ENCODE measurements around the gene PRH2. TPM values are rescaled to one million over a fixed set of nuclear protein-coding genes. Genes with fewer than 3 reads are reported as not detected.
A peak's percentile ranks its signal among the peaks of the same experiment; 100 is the strongest.

The PRH2 gene
- total RNA-seq, 8 experiments from 2014 or later, result 0.78 to 3.9 (median 1.4) TPM; not detected in 2

DNA sequence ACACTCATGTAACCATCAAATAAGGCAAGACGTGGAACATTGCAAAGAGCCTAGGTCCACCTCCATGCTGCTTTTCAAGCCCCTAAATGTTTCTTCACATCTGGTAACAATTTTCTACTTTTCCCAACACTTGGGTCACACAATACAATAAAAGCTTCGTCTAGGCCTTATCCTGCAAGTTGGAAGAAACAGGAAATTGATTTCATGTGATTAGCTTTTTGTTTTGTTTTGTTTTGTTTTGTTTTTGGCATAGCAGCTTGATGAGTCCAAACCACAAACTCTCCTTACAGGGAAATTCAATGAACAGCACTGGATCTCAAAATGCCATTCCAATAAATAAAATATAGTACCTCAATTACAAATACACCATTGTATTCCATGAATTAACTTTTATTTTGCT lies 38.4 kb downstream of the PRH2 start:
- in situ Hi-C loops (cut with MboI; ENCODE audit: low pct_unique_long_range_greater_than_20kb in 2 of 9, low sequenced_read_pairs in 9 of 9, unreplicated experiment in 9 of 9), result loop anchor here in 2 of 9 experiments (25.0 kb wide), 1 partner anchor 220 kb away; the partner anchor contains the start of gene TAS2R42 (in 2 of the 2)
- WGBS, 10 experiments, result 13 to 100% (median 50%) methylated on average over 1 to 2 of the region's 2 CpGs; no CpG with 5 or more reads in 4 of the 10 experiments
- ATAC-seq (replicated peaks in 6 of 8), result no peak

GRCh38 chr12:10968765-10969456 lies 39.9 kb downstream of the PRH2 start:
- Histone ChIP-seq H3K27ac (no peak overlapping the region), H3K4me3 (no peak overlapping the region), H3K4me1 (replicated peaks in 1 of 2) (no peaks in the 10 kb centered on the region)
- WGBS, 10 experiments, result 60 to 100% (median 95%) methylated on average over 1 to 7 of the region's 15 CpGs
- in situ Hi-C loops (cut with MboI; ENCODE audit: low pct_unique_long_range_greater_than_20kb in 2 of 9, low sequenced_read_pairs in 9 of 9, unreplicated experiment in 9 of 9), result loop anchor here in 2 of 9 experiments (25.0 kb wide), 1 partner anchor 218 kb away; the partner anchor contains the start of gene TAS2R42 (in 2 of the 2)
- peak in 1 of 8 experiments; percentile 26 for ATAC-seq (replicated peaks in 6 of 8)

More for the DNA sequence above, 38.4 kb downstream of the PRH2 start:
- H3K27ac ChIP-seq, result no peak overlapping the region
- no peaks in the 10 kb centered on the region for H3K4me1 ChIP-seq (replicated peaks in 1 of 2)
- H3K4me3 ChIP-seq, result no peak overlapping the region

GRCh38 chr12:10974965-10975364 lies 45.9 kb downstream of the PRH2 start:
- Histone ChIP-seq H3K27ac (no peak overlapping the region), H3K4me3 (no peak overlapping the region), H3K4me1 (replicated peaks in 1 of 2) (no peaks in the 10 kb centered on the region)
- WGBS, 10 experiments, result 38 to 100% (median 95%) methylated on average over 1 to 3 of the region's 3 CpGs
- no peak for ATAC-seq (replicated peaks in 6 of 8)
- in situ Hi-C loops (cut with MboI; ENCODE audit: low pct_unique_long_range_greater_than_20kb in 2 of 9, low sequenced_read_pairs in 9 of 9, unreplicated experiment in 9 of 9), result loop anchor here in 2 of 9 experiments (25.0 kb wide), 1 partner anchor 212 kb away; the partner anchor contains the start of gene TAS2R42 (in 2 of the 2)

GRCh38 chr12:10982244-10982643 lies 53.2 kb downstream of the PRH2 start:
- Histone ChIP-seq H3K27ac (no peak overlapping the region), H3K4me3 (no peak overlapping the region), H3K4me1 (replicated peaks in 1 of 2) (no peaks in the 10 kb centered on the region)
- 39 to 100% (median 94%) methylated on average over 1 to 5 of the region's 5 CpGs; no CpG with 5 or more reads in 1 of the 10 experiments for WGBS, 10 experiments
- in situ Hi-C loops (cut with MboI; ENCODE audit: low pct_unique_long_range_greater_than_20kb in 2 of 9, low sequenced_read_pairs in 9 of 9, unreplicated experiment in 9 of 9), result no loop called here
- ATAC-seq (replicated peaks in 6 of 8), result peak in 1 of 8 experiments; percentile 32

Other genes starting within 250 kb of the PRH2 start
- 100 to 1,000 TPM in 4 of 8 experiments, 10 to 100 TPM in 4; 34.5 to 558 (median 101) TPM for gene YBX3, start 205.9 kb upstream of the PRH2 start, total RNA-seq
- under 1 TPM in 1 of 8 experiments, not detected in 7; 0.41 TPM for gene TAS2R7, start 126.6 kb upstream of the PRH2 start, total RNA-seq
- under 1 TPM in 4 of 8 experiments, not detected in 4; 0.23 to 0.43 (median 0.30) TPM for gene TAS2R8, start 122.0 kb upstream of the PRH2 start, total RNA-seq
- under 1 TPM in 7 of 8 experiments, not detected in 1; 0.16 to 0.57 (median 0.40) TPM for gene TAS2R9, start 119.1 kb upstream of the PRH2 start, total RNA-seq
- 1 to 10 TPM in 6 of 8 experiments, under 1 TPM in 2; 0.50 to 3.3 (median 1.6) TPM for gene TAS2R10, start 102.9 kb upstream of the PRH2 start, total RNA-seq
- 10 to 100 TPM in 1 of 8 experiments, 1 to 10 TPM in 7; 4.2 to 13.9 (median 6.8) TPM for gene PRR4, start 79.8 kb upstream of the PRH2 start, total RNA-seq
- 10 to 100 TPM; 14.8 to 57.0 (median 28.8) TPM for gene PRH1, start 45.0 kb upstream of the PRH2 start, total RNA-seq
- 1 to 10 TPM in 7 of 8 experiments, under 1 TPM in 1; 0.63 to 7.7 (median 1.6) TPM for gene TAS2R13, start 19.7 kb upstream of the PRH2 start, total RNA-seq
- gene TAS2R14, start 10.0 kb downstream of the PRH2 start, total RNA-seq, result 10 to 100 TPM in 1 of 8 experiments, 1 to 10 TPM in 7; 2.6 to 12.9 (median 4.0) TPM
- gene TAS2R50, start 57.7 kb downstream of the PRH2 start, total RNA-seq, result 1 to 10 TPM in 6 of 8 experiments, under 1 TPM in 2; 0.75 to 7.2 (median 1.8) TPM
- gene TAS2R20, start 69.1 kb downstream of the PRH2 start, total RNA-seq, result 10 to 100 TPM in 1 of 8 experiments, 1 to 10 TPM in 6, under 1 TPM in 1; 0.96 to 13.2 (median 3.2) TPM
- gene TAS2R19, start 93.4 kb downstream of the PRH2 start, total RNA-seq, result 10 to 100 TPM in 2 of 8 experiments, 1 to 10 TPM in 6; 1.5 to 16.7 (median 5.1) TPM
- gene TAS2R31, start 102.2 kb downstream of the PRH2 start, total RNA-seq, result 10 to 100 TPM in 2 of 8 experiments, 1 to 10 TPM in 6; 2.5 to 17.5 (median 4.7) TPM
- 1 to 10 TPM in 7 of 8 experiments, under 1 TPM in 1; 0.83 to 9.3 (median 1.8) TPM for gene TAS2R46, start 133.1 kb downstream of the PRH2 start, total RNA-seq
- gene TAS2R43, start 163.1 kb downstream of the PRH2 start, total RNA-seq, result 1 to 10 TPM in 5 of 8 experiments, under 1 TPM in 3; 0.65 to 5.2 (median 1.7) TPM
- gene TAS2R30, start 205.4 kb downstream of the PRH2 start, total RNA-seq, result 10 to 100 TPM in 2 of 8 experiments, 1 to 10 TPM in 5, under 1 TPM in 1; 0.96 to 23.4 (median 3.9) TPM
- 10 to 100 TPM; 10.9 to 80.5 (median 15.5) TPM for gene SMIM10L1, start 242.0 kb downstream of the PRH2 start, total RNA-seq